GM19372 (cell line): Measurements from ENCODE around the gene TUBB3.
A peak's percentile ranks its signal among the peaks of the same experiment; 100 is the strongest.
"Not testable (repeated sequence)": the region's sequence is repeated elsewhere in the genome, so short reads cannot be mapped to it uniquely, and the experiment has no call there.

Experiments
- ATAC-seq: cut with Tn5 transposase; IDR thresholded peaks from one replicate; pipeline ENCODE4 v1.9.1; 2021; ENCODE audit warnings: mild to moderate bottlenecking, low read depth, moderate library complexity; ENCODE audit not compliant: unreplicated experiment

The TUBB3 gene

GRCh38 chr16:89922884-89923639 lies at the start of gene TUBB3:
TUBB3 (plus strand) TSS chr16:89923342; CDS start chr16:89923402, 60 bp downstream.
- no peak for ATAC-seq

GRCh38 chr16:89873972-89874689 lies 49.0 kb upstream of the TUBB3 start:
- peak; percentile 74 for ATAC-seq

- not testable (repeated sequence) for ATAC-seq
Measured at GRCh38 chr16:89879123-89879522, 44.0 kb upstream of the TUBB3 start.

- ATAC-seq = no peak
Measured at GRCh38 chr16:89880477-89881367, 42.4 kb upstream of the TUBB3 start.

GRCh38 chr16:89881368-89881730 lies 41.8 kb upstream of the TUBB3 start:
- ATAC-seq = no peak

GRCh38 chr16:89883346-89884040 lies 39.6 kb upstream of the TUBB3 start:
- ATAC-seq = no peak

GRCh38 chr16:89884041-89884421 lies 39.1 kb upstream of the TUBB3 start:
- no peak for ATAC-seq

GRCh38 chr16:89887243-89887642 lies 35.9 kb upstream of the TUBB3 start:
- ATAC-seq = no peak

GRCh38 chr16:89890200-89890599 lies 32.9 kb upstream of the TUBB3 start:
- ATAC-seq = no peak

GRCh38 chr16:89890886-89891657 lies 32.1 kb upstream of the TUBB3 start:
- no peak for ATAC-seq

GRCh38 chr16:89892055-89892630 lies 31.0 kb upstream of the TUBB3 start:
- no peak for ATAC-seq

GRCh38 chr16:89892635-89893034 lies 30.5 kb upstream of the TUBB3 start:
- ATAC-seq = no peak

- no peak for ATAC-seq
Measured at GRCh38 chr16:89893642-89894548, 29.2 kb upstream of the TUBB3 start.

- no peak for ATAC-seq
Measured at GRCh38 chr16:89895482-89896250, 27.5 kb upstream of the TUBB3 start.

GRCh38 chr16:89897204-89897603 lies 25.9 kb upstream of the TUBB3 start:
- no peak for ATAC-seq

- no peak for ATAC-seq
Measured at GRCh38 chr16:89898201-89898967, 24.8 kb upstream of the TUBB3 start.
